Skin of body (tissue), 2 donors: Measurements from ENCODE around the gene PAN2. TPM values are rescaled to one million over a fixed set of nuclear protein-coding genes. Genes with fewer than 3 reads are reported as not detected.
A peak's percentile ranks its signal among the peaks of the same experiment; 100 is the strongest.
"Not testable (repeated sequence)": the region's sequence is repeated elsewhere in the genome, so short reads cannot be mapped to it uniquely, and the experiment has no call there.

Experiments used
- DNase-seq: peaks from one replicate; lab custom pipeline; 2025; lab: John Stamatoyannopoulos, UW
- total RNA-seq: library from RNA; depleted of rRNA; stranded (reverse); fragments of >200 nt; gene quantifications from one replicate; pipeline ENCODE4 v1.2.3, GENCODE V29; 2014

PAN2 gene
- total RNA-seq: 43.7 TPM

- peak; percentile 93 for DNase-seq
Measured at GRCh38 chr12:56333679-56334489, at the start of gene PAN2. Gene PAN2, minus strand, starts transcription at chr12:56334000. Its CDS starts 906 bp downstream, at chr12:56333094.

GRCh38 chr12:56382611-56383010, 48.8 kb upstream of the PAN2 start:
- DNase-seq: no peak

- no peak for DNase-seq
Measured at GRCh38 chr12:56377989-56378316, 44.2 kb upstream of the PAN2 start.

- no peak for DNase-seq
Measured at GRCh38 chr12:56377310-56377988, 43.6 kb upstream of the PAN2 start.

GRCh38 chr12:56375598-56376434, 42.0 kb upstream of the PAN2 start:
- no peak for DNase-seq

GRCh38 chr12:56374726-56375597, 41.2 kb upstream of the PAN2 start:
- no peak for DNase-seq

- DNase-seq: no peak
Measured at GRCh38 chr12:56373515-56373914, 39.7 kb upstream of the PAN2 start.

GRCh38 chr12:56366948-56367347, 33.1 kb upstream of the PAN2 start:
- DNase-seq: no peak

- no peak for DNase-seq
Measured at GRCh38 chr12:56362130-56363059, 28.6 kb upstream of the PAN2 start, which contains the start of gene APOF. Gene APOF, minus strand, starts transcription at chr12:56362857. Its CDS starts 112 bp downstream, at chr12:56362745.

- DNase-seq: no peak
Measured at GRCh38 chr12:56361487-56362129, 27.8 kb upstream of the PAN2 start.

- peak; percentile 100 for DNase-seq
Measured at GRCh38 chr12:56359851-56360767, 26.3 kb upstream of the PAN2 start, which contains the start of gene STAT2. Gene STAT2, minus strand, starts transcription at chr12:56360107. Its CDS starts 3,536 bp downstream, at chr12:56356571.

- DNase-seq: peak; percentile 84
Measured at GRCh38 chr12:56358836-56359532, 25.2 kb upstream of the PAN2 start.

GRCh38 chr12:56351325-56351724, 17.5 kb upstream of the PAN2 start:
- no peak for DNase-seq

GRCh38 chr12:56350662-56351061, 16.9 kb upstream of the PAN2 start:
- DNase-seq: no peak

GRCh38 chr12:56348776-56349175, 15.0 kb upstream of the PAN2 start:
- DNase-seq: no peak

GRCh38 chr12:56347255-56347654, 13.5 kb upstream of the PAN2 start:
- not testable (repeated sequence) for DNase-seq

- no peak for DNase-seq
Measured at GRCh38 chr12:56346675-56347074, 12.9 kb upstream of the PAN2 start.
